ENCODE measurements around the gene THUMPD3. TPM values are rescaled to one million over a fixed set of nuclear protein-coding genes. Genes with fewer than 3 reads are reported as not detected.

THUMPD3 gene
- total RNA-seq, 1 donor from 2014 or later: 25.5 TPM

GRCh38 chr3:9352917-9353752, 9.7 kb upstream of the THUMPD3 start:
- H3K27me3 ChIP-seq: no peaks in the 10 kb centered on the region
- intact Hi-C loops (cut with DNase I): no loop called here
- H3K36me3 ChIP-seq: no peaks in the 10 kb centered on the region
- no peak overlapping the region for H3K27ac ChIP-seq
- DNase-seq (ENCODE audit: extremely low spot score in 2 of 2): no peak
- H3K4me1 ChIP-seq: peaks cover 7% of the 10 kb centered on the region
- H3K4me3 ChIP-seq: no peak overlapping the region
- TF ChIP-seq CTCF (IDR thresholded peaks at IDR 0.05) (peak; percentile 6 to 81 (median 72)), POLR2AphosphoS5 (IDR thresholded peaks at IDR 0.05; ENCODE audit: insufficient read depth in 1 of 2, low read depth in 1 of 2) (no peak)
- H3K9me3 ChIP-seq: no peaks in the 10 kb centered on the region

GRCh38 chr3:9361691-9362388, 1.0 kb upstream of the THUMPD3 start:
- intact Hi-C loops (cut with DNase I): loop anchor here (10.0 kb wide), 1 partner anchor 63 kb away; no protein-coding TSS in a partner anchor
- Histone ChIP-seq H3K27me3 (no peaks in the 10 kb centered on the region), H3K4me3 (no peak overlapping the region), H3K36me3 (peaks cover 0 to 18% of the 10 kb centered on the region in 2 donors), H3K27ac (no peak overlapping the region), H3K4me1 (peaks cover 22% of the 10 kb centered on the region), H3K9me3 (no peaks in the 10 kb centered on the region)
- TF ChIP-seq POLR2A (IDR thresholded peaks at IDR 0.05) (no peak), POLR2AphosphoS5 (IDR thresholded peaks at IDR 0.05; ENCODE audit: insufficient read depth in 1 of 2, low read depth in 1 of 2) (no peak), CTCF (IDR thresholded peaks at IDR 0.05) (no peak)
- no peak for DNase-seq (ENCODE audit: extremely low spot score in 2 of 2)

GRCh38 chr3:9369508-9369907, 6.7 kb downstream of the THUMPD3 start:
- intact Hi-C loops (cut with DNase I): loop anchor here (10.0 kb wide), 1 partner anchor 55 kb away; no protein-coding TSS in a partner anchor
- peaks cover 5 to 89% of the 10 kb centered on the region in 2 donors for H3K36me3 ChIP-seq
- DNase-seq (ENCODE audit: extremely low spot score in 2 of 2): no peak

GRCh38 chr3:9373465-9373864, 10.6 kb downstream of the THUMPD3 start:
- Histone ChIP-seq H3K4me1 (no peaks in the 10 kb centered on the region), H3K36me3 (peaks cover 5 to 86% of the 10 kb centered on the region in 2 donors), H3K4me3 (no peak overlapping the region), H3K27me3 (no peaks in the 10 kb centered on the region), H3K27ac (no peak overlapping the region), H3K9me3 (no peaks in the 10 kb centered on the region)
- TF ChIP-seq POLR2AphosphoS5 (IDR thresholded peaks at IDR 0.05; ENCODE audit: insufficient read depth in 1 of 2, low read depth in 1 of 2): no peak
- TF ChIP-seq CTCF (IDR thresholded peaks at IDR 0.05): no peak
- no peak for TF ChIP-seq POLR2A (IDR thresholded peaks at IDR 0.05)
- no peak for DNase-seq (ENCODE audit: extremely low spot score in 2 of 2)
- intact Hi-C loops (cut with DNase I): no loop called here

More at GRCh38 chr3:9369508-9369907, 6.7 kb downstream of the THUMPD3 start:
- Histone ChIP-seq H3K4me3 (no peak overlapping the region), H3K27ac (no peak overlapping the region), H3K4me1 (peaks cover 9% of the 10 kb centered on the region), H3K9me3 (no peaks in the 10 kb centered on the region), H3K27me3 (no peaks in the 10 kb centered on the region)
- TF ChIP-seq CTCF (IDR thresholded peaks at IDR 0.05): no peak
- TF ChIP-seq POLR2AphosphoS5 (IDR thresholded peaks at IDR 0.05; ENCODE audit: insufficient read depth in 1 of 2, low read depth in 1 of 2): no peak
- no peak for TF ChIP-seq POLR2A (IDR thresholded peaks at IDR 0.05)

Measured in vagina (tissue), 2 donors.